ENCODE data around the gene ARHGEF11.

The ARHGEF11 gene

DNA sequence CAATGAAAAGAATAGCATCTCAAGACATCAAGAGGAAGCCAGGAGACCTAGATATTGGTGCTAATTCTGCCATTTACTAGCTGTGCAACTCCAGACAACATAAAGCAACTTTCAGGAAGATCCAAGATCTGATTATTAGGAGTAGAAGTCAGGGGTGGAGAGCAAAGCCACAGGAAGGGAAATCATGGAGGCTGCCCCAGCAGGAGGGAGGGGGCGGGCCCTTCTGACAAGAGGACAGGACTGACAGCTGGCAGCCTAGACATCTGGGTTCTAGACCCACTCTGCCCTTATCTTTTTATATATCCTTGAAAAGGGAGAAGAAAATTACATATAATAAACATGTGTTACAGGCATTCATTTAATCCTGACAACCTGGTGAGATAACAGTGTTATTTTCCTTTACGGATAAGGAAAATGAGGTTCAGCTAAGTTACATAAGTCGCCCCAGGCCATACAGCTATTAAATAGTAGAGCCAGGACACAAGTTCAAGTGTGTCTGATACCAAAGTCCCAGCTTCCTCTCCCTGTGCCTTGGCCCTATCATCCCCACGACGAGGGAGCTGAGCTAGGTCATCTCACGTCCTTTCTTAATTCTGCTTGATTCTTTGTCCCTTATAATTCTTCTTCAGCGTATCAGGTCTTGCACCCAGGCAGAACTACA lies 46.6 kb downstream of the ARHGEF11 start:
- no peak for DNase-seq (ENCODE audit: low read depth)

- DNase-seq (ENCODE audit: low read depth), result no peak
Measured at GRCh38 chr1:156998301-156998700, 47.2 kb downstream of the ARHGEF11 start.

DNA sequence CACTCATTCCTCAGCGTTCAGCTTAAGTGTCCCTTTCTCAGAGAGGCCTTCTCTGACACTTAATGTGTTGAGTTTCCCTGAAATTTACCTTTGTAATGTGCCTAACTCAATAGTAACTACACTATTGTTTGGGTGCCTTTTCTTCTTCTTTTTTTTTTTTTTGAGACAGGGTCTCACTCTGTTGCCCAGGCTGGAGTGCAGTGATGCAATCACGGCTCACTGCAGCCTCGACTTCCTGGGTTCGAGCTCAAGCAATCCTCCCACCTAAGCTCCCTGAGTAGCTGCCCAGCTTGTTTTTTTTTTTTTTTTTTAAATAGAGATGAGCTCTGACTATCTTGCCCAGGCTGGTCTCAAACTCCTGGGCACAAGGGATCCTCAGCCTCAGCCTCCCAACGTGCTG lies 50.1 kb downstream of the ARHGEF11 start:
- DNase-seq (ENCODE audit: low read depth), result no peak

DNA sequence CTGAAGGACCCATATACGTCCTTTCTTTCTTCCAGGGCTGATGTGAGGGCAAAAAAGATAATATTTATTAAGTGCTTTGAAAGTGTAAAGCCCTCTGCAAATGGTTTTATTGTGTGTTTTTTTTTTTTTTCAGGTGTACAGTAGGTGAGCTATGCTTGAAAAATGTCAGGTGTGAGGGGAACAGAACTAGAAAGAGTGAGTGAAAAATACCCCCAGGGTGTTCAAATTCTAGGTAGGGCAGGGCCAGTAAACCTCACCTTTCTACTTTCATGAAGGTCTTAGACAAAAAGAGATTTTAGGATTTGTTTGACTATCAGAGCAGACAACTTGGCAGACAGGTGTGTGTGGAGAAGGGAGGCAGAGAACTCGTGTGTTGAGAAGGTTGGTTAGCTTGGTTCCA lies 51.3 kb downstream of the ARHGEF11 start:
- DNase-seq (ENCODE audit: low read depth), result no peak

- no peak for DNase-seq (ENCODE audit: low read depth)
Measured at GRCh38 chr1:156993426-156994147, 52.0 kb downstream of the ARHGEF11 start.

GRCh38 chr1:156992215-156992614 lies 53.3 kb downstream of the ARHGEF11 start:
- DNase-seq (ENCODE audit: low read depth), result no peak

DNA sequence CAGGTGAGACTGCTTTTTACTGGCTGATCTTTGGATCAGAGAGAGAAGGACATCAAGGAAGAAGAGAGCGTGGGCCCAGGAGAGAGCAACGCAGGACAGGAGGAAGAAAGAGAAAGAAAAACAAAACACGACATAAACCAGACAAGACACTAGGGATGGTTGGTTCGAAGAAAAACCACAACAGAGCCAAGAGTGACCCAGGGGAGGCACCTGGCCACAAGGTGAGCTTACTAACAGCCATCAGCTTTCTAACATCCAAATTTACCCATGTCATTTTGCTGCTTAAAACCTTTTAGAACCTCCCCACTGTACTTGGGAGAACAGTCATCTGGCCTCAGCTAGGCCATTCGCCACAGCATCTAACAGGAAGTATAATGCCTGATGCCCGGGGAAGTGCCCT lies 57.8 kb downstream of the ARHGEF11 start:
- no peak for DNase-seq (ENCODE audit: low read depth)

DNA sequence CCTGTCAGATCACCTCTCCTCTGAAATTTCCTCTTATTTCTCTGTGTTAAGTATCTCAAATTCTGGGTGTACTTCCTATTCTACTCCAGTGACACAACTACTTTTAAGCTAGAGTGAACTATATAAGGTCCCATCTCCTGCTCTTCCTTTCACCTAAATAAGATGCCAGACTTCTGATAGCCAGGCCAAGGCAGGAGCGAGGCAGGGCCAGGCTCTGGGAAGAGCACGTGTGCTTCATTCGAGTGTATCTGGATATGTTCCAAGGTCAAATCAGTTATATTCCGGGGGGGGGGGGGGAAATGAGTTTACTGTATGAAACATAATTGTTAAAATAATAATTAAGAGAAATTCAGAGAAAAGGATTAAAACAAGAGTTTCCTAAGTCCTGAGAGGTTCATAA lies 65.0 kb downstream of the ARHGEF11 start:
- no peak for DNase-seq (ENCODE audit: low read depth)

GRCh38 chr1:156975084-156975483 lies 70.5 kb downstream of the ARHGEF11 start:
- no peak for DNase-seq (ENCODE audit: low read depth)

GRCh38 chr1:156973417-156973816 lies 72.1 kb downstream of the ARHGEF11 start:
- no peak for DNase-seq (ENCODE audit: low read depth)

DNA sequence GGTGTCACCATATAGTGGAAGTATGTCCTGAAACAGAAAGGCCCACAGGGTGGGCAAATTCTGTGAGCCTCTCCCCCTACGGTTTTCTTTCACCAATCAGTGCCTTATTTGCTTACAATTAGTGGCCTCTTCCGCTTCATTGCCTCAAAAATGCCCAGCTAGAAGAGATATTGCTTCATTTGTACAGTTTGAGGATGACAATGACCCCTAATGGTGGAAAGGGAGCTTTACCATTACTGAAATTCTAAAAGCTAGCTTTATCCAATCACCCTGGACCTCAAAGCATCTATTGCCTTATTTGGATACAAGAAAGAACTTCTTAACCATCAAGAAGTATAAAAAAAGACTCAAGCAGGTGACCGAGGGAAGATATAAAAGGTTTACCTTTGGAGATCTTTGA lies 75.5 kb downstream of the ARHGEF11 start:
- DNase-seq (ENCODE audit: low read depth), result no peak

DNA sequence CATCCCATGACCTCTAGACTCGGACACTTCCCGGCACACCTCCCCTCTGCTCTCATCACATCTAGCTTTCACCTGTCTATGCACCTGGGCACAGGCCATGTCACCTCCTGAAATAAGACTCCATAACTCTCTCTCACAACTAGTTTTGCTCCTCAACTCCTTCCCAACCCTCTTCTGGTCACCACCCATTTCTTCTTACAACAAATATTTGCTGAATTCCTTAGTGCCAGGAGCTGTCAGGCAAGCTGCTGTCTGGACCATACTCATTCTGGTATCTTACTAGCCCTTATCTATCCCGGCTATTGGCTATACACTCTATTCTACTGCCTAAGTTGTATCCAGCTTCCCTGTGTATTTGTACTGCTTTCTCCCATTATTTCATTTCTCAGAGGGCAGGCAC lies 76.0 kb downstream of the ARHGEF11 start:
- DNase-seq (ENCODE audit: low read depth), result no peak

GRCh38 chr1:156964441-156964840 lies 81.1 kb downstream of the ARHGEF11 start:
- no peak for DNase-seq (ENCODE audit: low read depth)

DNA sequence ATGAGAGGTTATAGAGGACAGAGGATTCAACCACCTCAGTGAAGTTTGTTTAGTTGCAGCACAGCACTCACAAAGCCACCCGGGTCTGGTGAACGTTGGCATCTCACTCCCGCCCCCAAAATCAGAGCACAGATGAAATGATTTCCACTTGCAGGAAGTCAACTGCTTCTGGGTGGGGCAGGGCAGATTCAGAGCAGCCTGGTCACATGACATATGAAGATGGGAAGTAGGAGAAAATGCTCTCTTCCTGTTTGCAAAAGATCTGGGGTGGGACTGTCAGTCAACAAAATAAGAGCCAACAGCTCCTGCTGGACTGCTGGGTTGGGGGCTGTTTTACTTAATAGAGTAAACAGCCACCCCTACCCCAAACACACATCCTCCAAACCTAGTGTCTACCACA lies 81.9 kb downstream of the ARHGEF11 start:
- no peak for DNase-seq (ENCODE audit: low read depth)

DNA sequence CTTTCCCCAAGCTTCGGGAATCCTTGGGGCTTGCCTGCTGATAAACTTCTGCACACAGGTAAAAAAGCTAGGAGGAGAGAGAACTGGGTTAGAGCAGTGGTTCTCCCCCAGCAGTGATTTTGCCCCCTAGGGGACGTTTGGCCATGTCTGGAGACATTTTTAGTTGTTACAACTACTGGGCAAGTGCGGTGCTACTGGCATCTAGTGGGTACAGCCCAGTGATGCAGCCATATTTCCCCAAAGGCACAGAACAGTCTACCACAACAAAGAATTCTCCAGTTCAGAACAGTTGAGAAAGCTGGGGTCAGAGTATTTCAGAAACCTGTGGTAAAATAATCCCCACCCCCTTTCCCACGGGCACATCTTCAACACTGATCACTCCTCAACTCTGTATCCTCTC lies 83.8 kb downstream of the ARHGEF11 start:
- DNase-seq (ENCODE audit: low read depth), result no peak

- no peak for DNase-seq (ENCODE audit: low read depth)
Measured at GRCh38 chr1:156959925-156960324, 85.6 kb downstream of the ARHGEF11 start.

DNA sequence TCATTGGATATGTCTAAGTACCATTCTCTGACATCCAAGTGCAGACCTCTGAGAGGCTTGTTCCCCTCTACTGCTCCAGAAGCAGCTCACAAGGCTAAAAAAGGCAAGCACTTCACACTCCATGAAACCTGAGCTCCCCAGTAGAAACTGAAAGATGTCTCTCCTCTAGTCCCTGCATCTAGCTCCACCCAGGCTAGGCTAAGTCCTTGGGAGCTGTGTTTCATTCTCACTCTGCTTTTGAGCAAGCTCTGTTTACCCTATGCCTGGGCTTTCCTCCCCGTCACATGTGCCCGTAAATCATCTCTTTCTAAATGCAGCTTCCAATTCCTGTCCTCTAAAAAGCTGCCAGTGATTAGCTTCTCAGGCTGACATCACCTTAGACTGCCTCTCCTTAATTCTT lies 86.1 kb downstream of the ARHGEF11 start:
- DNase-seq (ENCODE audit: low read depth), result no peak

- no peak for DNase-seq (ENCODE audit: low read depth)
Measured at GRCh38 chr1:156958247-156958714, 87.3 kb downstream of the ARHGEF11 start.

DNA sequence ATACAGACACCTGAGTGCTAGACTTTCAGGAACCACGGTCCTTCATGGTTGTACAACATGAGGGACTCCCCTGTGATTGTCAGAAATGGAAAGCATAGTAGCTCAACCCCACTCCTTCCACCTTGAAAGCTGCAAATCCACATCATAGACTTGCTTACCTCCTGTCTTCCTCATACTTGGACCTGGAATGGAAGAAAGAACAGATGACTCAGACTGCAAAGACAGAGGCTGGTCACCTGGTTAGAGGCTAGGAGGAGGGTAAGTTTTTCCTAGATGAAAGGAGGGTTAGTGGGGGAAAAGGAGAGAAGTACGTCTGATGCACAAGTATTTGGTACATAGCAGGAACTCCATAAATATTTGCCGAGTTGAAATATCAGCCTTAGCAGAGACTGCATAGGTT lies 87.9 kb downstream of the ARHGEF11 start:
- no peak for DNase-seq (ENCODE audit: low read depth)

DNA sequence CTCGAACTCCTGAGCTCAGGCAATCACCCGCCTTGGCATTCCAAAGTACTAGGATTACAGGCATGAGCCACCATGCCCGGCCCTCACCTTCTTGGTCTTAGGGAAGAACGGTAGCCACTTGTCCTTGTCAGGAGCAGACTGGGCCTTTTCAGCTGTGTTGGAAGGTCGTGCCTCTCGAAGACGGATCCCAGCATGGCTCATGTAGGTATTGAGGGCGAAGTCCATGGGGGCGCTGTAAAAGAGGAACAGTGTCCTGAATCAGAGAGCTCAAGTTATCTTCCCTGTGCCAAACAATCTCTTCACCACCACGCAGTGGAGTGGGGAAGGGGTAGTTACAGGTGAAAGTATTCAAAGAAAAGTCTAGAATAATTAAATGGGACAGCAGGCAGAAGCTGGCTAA lies 89.2 kb downstream of the ARHGEF11 start:
- DNase-seq (ENCODE audit: low read depth), result no peak

- no peak for DNase-seq (ENCODE audit: low read depth)
Measured at GRCh38 chr1:156953571-156953970, 92.0 kb downstream of the ARHGEF11 start.

- no peak for DNase-seq (ENCODE audit: low read depth)
Measured at GRCh38 chr1:156951371-156951770, 94.2 kb downstream of the ARHGEF11 start.

DNA sequence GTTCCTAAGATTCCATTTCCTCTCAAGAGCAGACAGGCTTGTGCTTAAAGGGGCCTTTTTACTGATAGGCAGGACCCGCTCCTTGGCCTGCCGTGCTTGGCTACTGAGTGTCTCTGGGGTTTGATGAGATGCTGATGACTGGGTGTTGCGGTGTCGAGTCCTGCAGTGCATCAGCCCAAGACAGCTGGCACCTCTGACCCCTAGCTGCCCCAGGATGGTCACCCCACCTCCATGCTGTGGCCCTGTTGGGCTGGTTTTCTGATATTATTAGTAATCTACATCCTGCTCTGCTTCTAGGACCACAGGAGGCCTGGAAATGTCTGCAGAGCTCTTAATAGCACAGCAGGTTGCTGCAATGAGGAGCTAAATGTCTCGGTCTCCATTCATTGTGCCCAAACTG lies 96.4 kb downstream of the ARHGEF11 start:
- DNase-seq (ENCODE audit: low read depth), result no peak

DNA sequence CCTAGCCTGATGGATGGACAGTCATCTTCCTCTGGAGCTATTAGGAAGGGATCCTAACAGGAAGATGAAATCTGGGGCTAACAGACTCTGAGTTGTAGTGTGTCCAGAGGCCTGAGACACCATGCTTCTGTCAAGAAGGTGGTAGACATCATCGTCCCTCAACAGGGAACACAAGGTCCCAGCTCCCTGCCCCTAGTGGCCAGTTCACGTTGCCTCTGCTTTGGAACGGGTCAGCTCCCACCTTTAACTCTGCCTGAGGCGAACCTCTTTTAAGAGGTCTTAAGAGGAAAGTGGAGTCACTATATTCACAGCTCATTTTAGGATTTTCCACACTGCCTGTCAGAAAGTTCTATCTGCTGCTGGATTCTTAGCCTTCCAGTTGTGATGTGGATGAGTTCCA lies 96.8 kb downstream of the ARHGEF11 start:
- DNase-seq (ENCODE audit: low read depth), result no peak
